HPDE6-E6E7 (cell line): ENCODE measurements around the gene F2RL3.
"Not testable (repeated sequence)": the region's sequence is repeated elsewhere in the genome, so short reads cannot be mapped to it uniquely, and the experiment has no call there.

Experiments used
- DNase-seq: peaks from one replicate; pipeline ENCODE4 v3.0.0; 2011; ENCODE audit warnings: missing footprints; ENCODE audit errors: extremely low spot score

Gene F2RL3

DNA sequence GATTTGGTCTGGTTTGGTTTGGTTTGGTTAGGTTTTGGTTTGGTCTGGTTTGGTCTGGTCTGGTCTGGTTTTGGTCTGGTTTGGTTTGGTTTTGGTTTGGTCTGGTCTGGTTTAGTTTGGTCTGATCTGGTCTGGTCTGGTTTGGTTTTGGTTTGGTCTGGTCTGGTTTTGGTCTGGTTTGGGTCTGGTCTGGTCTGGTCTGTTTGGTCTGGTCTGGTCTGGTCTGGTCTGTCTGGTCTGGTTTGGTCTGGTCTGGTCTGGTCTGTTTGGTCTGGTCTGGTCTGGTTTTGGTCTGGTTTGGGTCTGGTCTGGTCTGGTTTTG lies 13.9 kb upstream of the F2RL3 start:
- DNase-seq: not testable (repeated sequence)

DNA sequence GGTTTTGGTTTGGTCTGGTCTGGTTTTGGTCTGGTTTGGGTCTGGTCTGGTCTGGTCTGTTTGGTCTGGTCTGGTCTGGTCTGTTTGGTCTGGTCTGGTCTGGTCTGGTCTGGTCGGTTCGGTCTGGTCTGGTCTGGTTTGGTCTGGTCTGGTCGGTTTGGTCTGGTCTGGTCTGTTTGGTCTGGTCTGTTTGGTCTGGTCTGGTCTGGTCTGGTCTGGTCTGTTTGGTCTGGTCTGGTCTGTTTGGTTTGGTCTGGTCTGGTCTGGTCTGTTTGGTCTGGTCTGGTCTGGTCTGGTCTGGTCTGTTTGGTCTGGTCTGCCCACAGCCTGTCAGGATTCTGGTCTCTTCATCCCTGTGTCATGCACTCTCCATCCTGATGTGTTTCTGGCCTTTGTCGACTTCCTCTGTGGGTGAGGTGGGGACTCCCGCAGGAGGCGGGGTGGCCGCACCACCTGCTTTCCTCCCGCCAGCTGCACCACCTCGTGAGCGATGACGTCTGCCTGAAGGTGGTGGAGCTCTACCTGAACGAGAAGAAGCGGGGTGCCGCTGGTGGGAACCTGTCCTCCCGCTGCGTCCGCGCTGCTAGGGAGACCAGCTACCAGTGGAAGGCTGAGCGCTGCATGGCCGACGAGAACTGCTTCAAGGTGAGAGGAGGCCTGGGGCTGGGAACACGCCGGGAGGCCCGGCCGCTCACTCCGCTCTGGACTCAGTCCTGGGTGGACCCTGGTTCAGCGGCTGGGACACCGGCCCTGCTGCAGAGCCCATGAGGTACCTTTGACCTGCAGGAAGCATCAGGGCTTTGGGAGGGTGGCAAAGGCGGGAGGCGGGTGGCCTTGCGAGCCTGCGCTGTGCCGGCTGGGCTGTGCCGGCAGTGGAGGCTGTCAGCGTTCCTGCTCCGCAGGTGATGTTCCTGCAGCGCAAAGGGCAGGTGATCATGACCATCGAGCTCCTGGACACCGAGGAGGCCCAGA lies 12.9 kb upstream of the F2RL3 start:
- no peak for DNase-seq

- DNase-seq: no peak
These were observed 11.9 kb upstream of the F2RL3 start for GRCh38 chr19:16876904-16877361.

GRCh38 chr19:16877581-16877980 lies 11.2 kb upstream of the F2RL3 start:
- DNase-seq: no peak

DNA sequence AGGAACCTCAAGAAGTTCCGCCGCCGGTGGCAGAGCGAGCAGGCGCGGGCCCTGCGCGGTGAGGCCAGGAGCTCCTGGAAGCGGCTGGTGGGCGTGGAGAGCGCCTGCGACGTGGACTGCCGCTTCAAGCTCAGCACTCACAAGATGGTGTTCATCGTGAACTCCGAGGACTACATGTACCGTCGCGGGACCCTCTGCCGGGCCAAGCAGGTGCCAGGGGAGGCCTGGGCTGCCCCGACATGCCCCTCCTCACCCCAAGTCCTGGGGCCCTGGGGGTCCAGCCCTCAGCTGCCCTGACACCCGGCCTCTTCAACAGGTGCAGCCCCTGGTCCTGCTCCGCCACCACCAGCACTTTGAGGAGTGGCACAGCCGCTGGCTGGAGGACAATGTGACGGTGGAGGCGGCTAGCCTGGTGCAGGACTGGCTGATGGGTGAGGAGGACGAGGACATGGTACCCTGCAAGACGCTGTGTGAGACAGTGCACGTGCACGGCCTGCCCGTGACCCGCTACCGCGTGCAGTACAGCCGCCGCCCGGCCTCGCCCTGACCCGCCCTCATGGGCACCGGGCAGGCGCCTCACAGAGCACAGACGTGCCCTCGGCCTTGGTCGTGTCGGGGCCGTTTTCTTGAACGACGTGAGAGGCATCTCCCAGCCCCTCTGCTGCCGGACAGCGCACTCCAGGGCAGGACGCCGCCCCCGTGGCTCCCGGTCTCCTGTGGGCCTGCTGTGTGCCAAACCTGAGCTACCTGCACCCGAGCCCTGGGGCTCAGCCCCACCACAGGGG lies 10.4 kb upstream of the F2RL3 start:
- DNase-seq: no peak

- DNase-seq: no peak
These were observed 7.8 kb upstream of the F2RL3 start for GRCh38 chr19:16880884-16881554.

DNA sequence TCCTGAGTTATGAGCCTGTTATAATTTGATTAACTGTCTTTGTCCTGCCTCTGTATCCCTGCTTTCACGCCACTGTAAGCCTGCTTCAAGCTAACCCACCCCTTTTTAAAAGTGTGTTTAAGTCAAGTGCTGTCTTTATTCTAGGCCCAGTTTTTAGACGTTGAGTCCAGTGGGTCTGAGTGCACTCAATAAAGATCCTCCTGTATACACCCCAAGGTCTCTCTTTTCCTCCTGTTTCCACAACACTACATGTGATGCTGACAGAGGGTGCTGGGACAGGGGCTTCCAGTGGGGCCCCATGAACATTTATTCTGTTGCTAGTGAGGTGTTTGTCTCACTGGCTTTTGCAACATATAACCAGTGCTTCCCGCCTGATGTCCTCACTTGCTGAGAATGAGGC lies 6.7 kb upstream of the F2RL3 start:
- no peak for DNase-seq

DNA sequence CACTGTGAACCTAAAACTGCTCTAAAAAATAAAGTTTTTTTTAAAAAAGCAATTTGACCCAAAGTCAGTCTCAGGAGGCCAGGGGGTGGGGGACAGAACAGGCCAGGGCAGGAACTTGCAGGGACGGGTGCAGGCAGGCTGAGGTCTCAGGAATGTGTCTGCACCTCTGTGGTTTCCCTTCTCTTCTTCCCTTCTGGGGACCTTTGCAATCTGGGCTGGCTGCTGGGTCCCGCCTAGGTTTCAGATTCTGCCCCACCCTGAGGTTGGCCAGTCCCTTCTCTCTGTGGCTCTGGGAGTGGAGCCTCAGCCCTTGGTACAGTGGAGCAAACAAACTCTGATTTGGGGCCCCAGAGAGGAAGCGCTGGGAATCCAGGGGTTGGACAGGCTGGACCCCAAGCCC lies 5.3 kb upstream of the F2RL3 start:
- peak; percentile 41 for DNase-seq

DNA sequence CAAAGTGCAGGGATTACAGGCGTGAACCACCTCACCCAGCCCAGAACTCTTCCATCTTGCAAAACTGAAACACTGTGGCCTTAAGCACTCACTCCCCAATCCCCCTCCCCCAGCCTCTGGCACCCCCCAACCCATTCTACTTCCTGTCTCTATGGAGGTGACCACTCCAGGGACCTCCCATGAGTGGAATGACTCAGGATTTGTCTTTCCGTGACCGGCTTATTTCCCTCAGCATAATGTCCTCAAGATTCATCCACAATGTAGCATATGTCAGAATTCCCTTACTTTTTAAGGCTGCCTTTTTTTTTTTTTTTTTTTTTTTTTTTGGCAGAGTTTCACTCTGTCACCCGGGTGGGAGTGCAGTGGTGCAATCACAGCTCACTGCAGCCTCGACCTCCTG lies 3.6 kb upstream of the F2RL3 start:
- DNase-seq: no peak

DNA sequence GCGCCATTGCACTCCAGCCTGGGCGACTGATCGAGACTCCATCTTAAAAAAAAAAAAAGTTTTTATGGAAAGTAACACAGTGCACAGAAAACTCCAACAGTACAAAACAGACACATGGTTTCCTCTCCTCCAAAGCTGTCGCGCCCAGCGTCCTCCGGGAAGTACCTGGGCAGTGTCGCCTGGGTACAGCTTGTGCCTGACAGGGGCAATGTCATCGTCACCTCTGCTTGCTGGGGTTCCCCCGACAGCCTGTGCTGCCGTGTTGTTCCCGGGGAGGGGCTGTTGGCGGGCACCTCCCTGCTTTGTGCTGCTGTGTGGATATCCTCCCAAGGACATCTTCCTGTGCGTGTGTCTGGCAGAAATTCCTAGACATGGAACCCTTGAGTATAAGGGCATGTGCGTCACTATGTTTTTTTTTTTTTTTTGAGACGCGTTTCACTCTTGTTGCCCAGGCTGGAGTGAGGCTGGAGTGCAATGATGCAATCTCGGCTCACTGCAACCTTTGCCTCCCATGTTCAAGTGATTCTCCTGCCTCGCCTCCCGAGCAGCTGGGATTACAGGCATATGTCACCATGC lies 2.4 kb upstream of the F2RL3 start:
- DNase-seq: no peak

GRCh38 chr19:16887353-16888265 lies 1.2 kb upstream of the F2RL3 start:
- DNase-seq: no peak

DNA sequence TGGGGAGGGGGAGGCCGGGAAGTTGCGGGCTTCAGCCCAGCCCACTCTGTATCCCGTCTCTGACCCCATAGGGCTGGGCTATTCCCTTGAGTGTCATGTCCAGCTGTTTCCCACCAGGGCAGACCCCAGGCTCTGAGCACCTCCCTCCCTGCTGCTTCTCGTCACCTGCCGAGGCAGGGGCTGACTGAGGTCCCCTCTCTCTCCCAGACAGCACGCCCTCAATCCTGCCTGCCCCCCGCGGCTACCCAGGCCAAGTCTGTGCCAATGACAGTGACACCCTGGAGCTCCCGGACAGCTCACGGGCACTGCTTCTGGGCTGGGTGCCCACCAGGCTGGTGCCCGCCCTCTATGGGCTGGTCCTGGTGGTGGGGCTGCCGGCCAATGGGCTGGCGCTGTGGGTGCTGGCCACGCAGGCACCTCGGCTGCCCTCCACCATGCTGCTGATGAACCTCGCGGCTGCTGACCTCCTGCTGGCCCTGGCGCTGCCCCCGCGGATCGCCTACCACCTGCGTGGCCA lies 625 bp downstream of the F2RL3 start:
- DNase-seq: no peak

- no peak for DNase-seq
These were observed 1.2 kb downstream of the F2RL3 start for GRCh38 chr19:16889883-16890460.

DNA sequence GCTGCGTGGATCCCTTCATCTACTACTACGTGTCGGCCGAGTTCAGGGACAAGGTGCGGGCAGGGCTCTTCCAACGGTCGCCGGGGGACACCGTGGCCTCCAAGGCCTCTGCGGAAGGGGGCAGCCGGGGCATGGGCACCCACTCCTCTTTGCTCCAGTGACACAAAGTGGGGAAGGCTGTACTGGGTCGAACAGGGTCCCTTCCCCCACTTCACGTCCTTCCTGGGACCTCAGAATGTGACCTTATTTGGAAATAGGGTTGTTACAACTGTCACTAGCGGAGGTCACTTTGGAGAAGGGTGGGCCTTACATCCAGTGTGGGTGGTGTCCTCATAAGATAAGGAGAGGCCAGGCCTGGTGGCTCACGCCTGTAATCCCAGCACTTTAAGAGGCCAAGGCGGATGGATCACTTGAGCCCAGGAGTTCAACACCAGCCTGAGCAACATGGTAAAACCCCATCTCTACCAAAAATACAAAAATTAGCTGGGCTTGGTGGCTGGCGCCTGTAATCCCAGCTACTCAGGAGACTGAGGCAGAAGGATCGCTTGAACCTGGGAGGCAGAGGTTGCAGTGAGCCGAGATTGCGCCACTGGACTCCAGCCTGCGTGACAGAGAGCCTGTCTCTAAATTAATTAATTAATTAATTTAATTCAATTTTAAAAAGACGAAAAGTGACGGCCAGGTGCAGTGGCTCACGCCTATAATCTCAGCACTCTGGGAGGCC lies 1.8 kb downstream of the F2RL3 start:
- no peak for DNase-seq

GRCh38 chr19:16891696-16892382 lies 3.0 kb downstream of the F2RL3 start:
- DNase-seq: no peak

DNA sequence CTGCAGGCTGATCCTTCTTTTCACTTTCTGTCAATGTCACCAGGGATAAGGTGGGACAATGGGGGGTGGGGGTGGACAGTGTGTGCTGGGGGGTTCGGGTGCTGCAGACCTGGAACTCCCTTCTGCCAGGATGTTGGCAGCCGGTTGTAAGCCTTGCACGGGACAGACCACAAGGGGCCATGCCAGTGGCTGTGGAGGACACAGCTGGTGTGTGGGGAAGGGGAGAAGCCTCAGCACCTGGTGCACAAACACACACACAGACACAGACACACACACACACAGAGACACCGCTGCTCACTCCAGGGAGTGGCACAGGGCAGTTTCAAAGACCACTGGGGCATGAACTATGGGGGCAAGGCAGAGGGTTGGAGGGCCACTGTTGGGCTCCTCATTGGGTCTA lies 3.6 kb downstream of the F2RL3 start:
- DNase-seq: no peak

GRCh38 chr19:16892868-16893685 lies 4.3 kb downstream of the F2RL3 start:
- DNase-seq: no peak

DNA sequence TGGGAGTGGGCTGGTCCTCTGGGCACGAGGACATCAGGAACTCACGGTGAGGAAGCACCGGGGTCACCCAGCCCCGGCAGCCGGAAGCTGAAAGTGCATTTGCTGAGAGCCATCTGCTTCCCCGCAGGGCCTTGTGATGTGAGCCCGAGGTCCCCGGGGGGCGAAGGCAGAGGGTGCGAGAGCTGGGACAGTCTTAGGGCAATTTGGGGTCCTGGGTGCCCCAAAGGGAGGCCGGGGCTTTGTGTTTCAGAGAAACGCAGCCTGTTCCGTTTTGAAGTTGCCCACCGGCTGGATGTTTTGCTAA lies 4.8 kb downstream of the F2RL3 start:
- no peak for DNase-seq
